Calu3 (cell line): ENCODE measurements around the gene XPR1. TPM values are rescaled to one million over a fixed set of nuclear protein-coding genes. Genes with fewer than 3 reads are reported as not detected.

Experiments used
- BruUV-seq: library from RNA; stranded (reverse); fragments of 400-500 nt; replicated peaks from 2 replicates; lab custom pipeline; 2021; lab: Mats Ljungman, UMichigan
- CTCF ChIA-PET: fragments of 300-600 bp; sonication (Branson Sonifier 250); formaldehyde crosslinking; loops from one replicate; lab custom pipeline; 2022; ENCODE audit warnings: antibody characterized with exemption; lab: Charles Lee
- DNase-seq: peaks from one replicate; pipeline ENCODE4 v3.0.0; 2022
- H3K27ac Mint-ChIP-seq: one replicate; pipeline ENCODE4 v1.8.0; 2022; ENCODE audit warnings: mixed read lengths; ENCODE audit not compliant: unreplicated experiment
- H3K27me3 Mint-ChIP-seq: one replicate; pipeline ENCODE4 v1.8.0; 2022; ENCODE audit warnings: mixed read lengths; ENCODE audit not compliant: unreplicated experiment
- H3K36me3 Mint-ChIP-seq: one replicate; pipeline ENCODE4 v1.8.0; 2022; ENCODE audit warnings: mild to moderate bottlenecking, moderate library complexity, mixed read lengths; ENCODE audit not compliant: insufficient read depth, unreplicated experiment
- H3K4me1 Mint-ChIP-seq: one replicate; pipeline ENCODE4 v1.8.0; 2022; ENCODE audit warnings: mild to moderate bottlenecking, low read depth, mixed read lengths; ENCODE audit not compliant: unreplicated experiment
- H3K4me3 Mint-ChIP-seq: one replicate; pipeline ENCODE4 v1.8.0; 2022; ENCODE audit warnings: mild to moderate bottlenecking, low read depth, moderate library complexity, mixed read lengths; ENCODE audit not compliant: unreplicated experiment
- H3K9me3 Mint-ChIP-seq: one replicate; pipeline ENCODE4 v1.8.0; 2022; ENCODE audit warnings: low read depth, mixed read lengths; ENCODE audit not compliant: unreplicated experiment
- CTCF ChIP-seq: fragments of 200-600 bp; IDR thresholded peaks from one replicate; pipeline ENCODE4 v1.8.0; 2022; ENCODE audit warnings: antibody characterized with exemption; ENCODE audit not compliant: unreplicated experiment
- intact Hi-C: fragments of 100-400 bp; cut with micrococcal nuclease; formaldehyde crosslinking; loops from one replicate; pipeline ENCODE4 v1.10.0; 2022; ENCODE audit not compliant: unreplicated experiment
- total RNA-seq: library from RNA; stranded (reverse); gene quantifications from 2 replicates; pipeline ENCODE4 v1.2.3, GENCODE V29; 2022

Gene XPR1
- total RNA-seq, 1 experiment from 2014 or later: 44.5 TPM

GRCh38 chr1:180927841-180928240, 296.0 kb downstream of the XPR1 start:
- Mint-ChIP-seq H3K9me3 (no peaks in the 10 kb centered on the region), H3K4me3 (no peak overlapping the region), H3K4me1 (no peaks in the 10 kb centered on the region), H3K27me3 (peaks cover 18% of the 10 kb centered on the region), H3K36me3 (no peaks in the 10 kb centered on the region), H3K27ac (no peak overlapping the region)
- BruUV-seq: no TSS peak
- intact Hi-C loops: no loop called here
- TF ChIP-seq CTCF: no peak
- DNase-seq: no peak
- CTCF ChIA-PET: no interaction called here

DNA sequence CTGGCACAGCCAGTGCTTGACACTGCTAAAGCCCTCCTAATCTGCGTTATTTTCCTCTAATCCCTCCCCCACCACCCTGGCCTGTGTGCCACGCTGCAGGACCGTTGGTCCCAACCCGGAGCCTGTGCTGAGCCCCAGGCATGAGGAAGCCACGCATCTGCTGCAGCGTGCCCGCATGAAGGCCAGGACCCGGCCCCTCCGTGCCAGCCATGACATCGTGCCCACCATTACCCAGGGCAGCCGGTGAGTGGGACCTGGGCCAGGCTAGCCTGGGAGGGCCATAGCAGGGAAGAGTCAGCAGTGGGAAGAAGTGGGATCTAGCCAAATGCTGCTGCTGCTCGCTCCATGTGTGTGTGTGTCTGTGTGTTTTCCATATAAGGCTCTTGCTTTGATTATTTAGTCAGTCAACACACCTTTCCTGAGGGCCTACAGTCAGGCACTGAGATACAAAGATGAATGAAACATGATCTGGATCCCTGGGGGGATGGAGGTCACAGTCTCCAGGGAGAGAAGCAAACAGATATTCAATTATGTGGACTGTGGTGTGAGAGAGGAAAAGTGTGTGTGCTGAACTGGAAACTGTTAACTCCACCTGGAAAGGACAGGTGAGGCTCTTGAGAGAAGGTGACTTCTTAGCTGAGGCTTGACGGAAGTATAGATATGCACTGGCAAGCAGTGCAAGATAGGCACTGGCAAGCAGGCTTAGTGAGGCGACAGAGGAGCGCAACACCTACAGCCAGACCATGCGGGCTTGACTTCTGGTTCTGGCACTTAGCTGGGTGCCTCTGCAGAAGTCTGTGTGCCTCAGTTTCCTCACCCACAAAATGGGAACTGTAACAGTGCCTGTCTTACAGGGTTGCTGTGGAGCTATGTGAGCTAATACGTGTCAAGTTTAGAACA, 296.8 kb downstream of the XPR1 start:
- H3K4me3 Mint-ChIP-seq: no peak overlapping the region
- no peaks in the 10 kb centered on the region for H3K36me3 Mint-ChIP-seq
- no TSS peak for BruUV-seq
- H3K9me3 Mint-ChIP-seq: no peaks in the 10 kb centered on the region
- intact Hi-C loops: no loop called here
- DNase-seq: no peak
- no peak for TF ChIP-seq CTCF
- CTCF ChIA-PET: no interaction called here
- no peak overlapping the region for H3K27ac Mint-ChIP-seq
- peaks cover 11% of the 10 kb centered on the region for H3K27me3 Mint-ChIP-seq
- no peaks in the 10 kb centered on the region for H3K4me1 Mint-ChIP-seq

DNA sequence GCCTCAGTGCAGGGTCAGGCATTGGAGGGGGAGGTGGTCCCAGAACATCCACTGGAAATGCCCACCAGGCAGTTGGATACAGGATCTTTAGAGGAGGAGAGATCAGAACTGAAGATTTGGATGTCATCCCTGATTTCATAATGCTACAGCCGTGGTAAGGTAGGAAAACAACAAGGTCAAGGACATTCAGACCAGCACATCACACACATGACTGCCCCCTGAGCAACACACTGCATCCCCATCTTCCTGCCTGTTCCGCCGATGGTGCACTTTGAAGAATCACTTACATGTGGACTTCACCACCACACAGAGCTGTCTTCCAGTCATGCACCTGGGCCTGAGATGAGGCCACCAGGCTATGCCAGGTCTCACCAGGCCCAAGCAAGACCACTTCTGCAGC, 297.6 kb downstream of the XPR1 start:
- no TSS peak for BruUV-seq
- H3K27ac Mint-ChIP-seq: no peak overlapping the region
- no peaks in the 10 kb centered on the region for H3K9me3 Mint-ChIP-seq
- DNase-seq: no peak
- no peaks in the 10 kb centered on the region for H3K4me1 Mint-ChIP-seq
- no peaks in the 10 kb centered on the region for H3K36me3 Mint-ChIP-seq
- TF ChIP-seq CTCF: no peak
- H3K4me3 Mint-ChIP-seq: no peak overlapping the region
- CTCF ChIA-PET: no interaction called here
- H3K27me3 Mint-ChIP-seq: peaks cover 3% of the 10 kb centered on the region
- intact Hi-C loops: no loop called here

DNA sequence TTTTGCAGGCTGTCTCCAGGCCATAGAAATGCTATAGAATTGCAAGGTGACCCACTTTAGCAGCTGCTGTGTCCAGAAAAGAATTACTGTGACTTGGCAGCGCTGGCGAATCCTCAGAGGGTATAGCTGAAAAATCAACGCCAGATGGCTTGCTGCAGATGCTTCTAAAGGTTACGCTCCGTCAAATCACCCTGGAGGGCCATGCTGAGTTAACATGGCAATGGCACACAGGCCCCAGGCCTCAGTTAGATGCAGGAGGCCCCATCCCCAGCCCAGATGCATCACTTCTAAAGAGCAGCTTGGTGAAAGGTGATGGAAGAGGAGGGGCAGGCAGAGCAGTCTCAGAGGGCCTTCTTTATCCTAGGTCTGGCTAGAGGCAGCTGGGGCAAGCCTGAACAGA, 298.9 kb downstream of the XPR1 start:
- Mint-ChIP-seq H3K4me1 (no peaks in the 10 kb centered on the region), H3K27ac (no peak overlapping the region), H3K36me3 (no peaks in the 10 kb centered on the region), H3K9me3 (no peaks in the 10 kb centered on the region), H3K27me3 (no peaks in the 10 kb centered on the region), H3K4me3 (no peak overlapping the region)
- no TSS peak for BruUV-seq
- DNase-seq: no peak
- intact Hi-C loops: no loop called here
- no peak for TF ChIP-seq CTCF
- CTCF ChIA-PET: interaction anchor here (0.6 kb wide), 1 partner anchor 736 kb away, joined by 4 read pairs; no protein-coding TSS in a partner anchor
